Activated CD4-positive, CD25-positive, alpha-beta regulatory T cell treated with anti-CD3 and anti-CD28 coated beads, Interleukin-2, amount 50 U/mL, for 24 hours (primary cell): Measurements from ENCODE around the gene RXRA.

Experiments
- ATAC-seq, 2 donors: fragments of 150-1000 bp; cut with Tn5 transposase; one replicate each; pipeline ENCODE4 v1.10.0; 2021; ENCODE audit warnings: mild to moderate bottlenecking in 1 of 2, moderate library complexity in 1 of 2

RXRA gene

GRCh38 chr9:134384811-134385479 lies 58.7 kb downstream of the RXRA start:
- ATAC-seq, result no peak

GRCh38 chr9:134385915-134386314 lies 59.7 kb downstream of the RXRA start:
- no peak for ATAC-seq

- ATAC-seq, result no peak
Measured at GRCh38 chr9:134386951-134387831, 60.9 kb downstream of the RXRA start.

- no peak for ATAC-seq
Measured at GRCh38 chr9:134388289-134388808, 62.1 kb downstream of the RXRA start.

GRCh38 chr9:134388976-134389375 lies 62.7 kb downstream of the RXRA start:
- no peak for ATAC-seq

- ATAC-seq, result no peak
Measured at GRCh38 chr9:134389642-134390041, 63.4 kb downstream of the RXRA start.

GRCh38 chr9:134390537-134390936 lies 64.3 kb downstream of the RXRA start:
- ATAC-seq, result peak; percentile 67 to 68

GRCh38 chr9:134390947-134391318 lies 64.7 kb downstream of the RXRA start:
- ATAC-seq, result peak; percentile 2 to 3

- ATAC-seq, result peak; percentile 70 to 71
Measured at GRCh38 chr9:134391319-134392231, 65.3 kb downstream of the RXRA start.

- ATAC-seq, result no peak
Measured at GRCh38 chr9:134392900-134393299, 66.6 kb downstream of the RXRA start.

GRCh38 chr9:134393582-134394280 lies 67.5 kb downstream of the RXRA start:
- ATAC-seq, result no peak

GRCh38 chr9:134395002-134395517 lies 68.8 kb downstream of the RXRA start:
- no peak for ATAC-seq

- no peak for ATAC-seq
Measured at GRCh38 chr9:134395737-134396257, 69.5 kb downstream of the RXRA start.

- ATAC-seq, result peak in 1 of 2 donors; percentile 1
Measured at GRCh38 chr9:134396258-134396742, 70.0 kb downstream of the RXRA start.

GRCh38 chr9:134396825-134397224 lies 70.6 kb downstream of the RXRA start:
- ATAC-seq, result peak; percentile 23 to 26

GRCh38 chr9:134398756-134399155 lies 72.5 kb downstream of the RXRA start:
- no peak for ATAC-seq

GRCh38 chr9:134399435-134400056 lies 73.3 kb downstream of the RXRA start:
- no peak for ATAC-seq

GRCh38 chr9:134400283-134400682 lies 74.0 kb downstream of the RXRA start:
- no peak for ATAC-seq

GRCh38 chr9:134401391-134401790 lies 75.1 kb downstream of the RXRA start:
- ATAC-seq, result no peak

- ATAC-seq, result no peak
Measured at GRCh38 chr9:134402182-134402581, 75.9 kb downstream of the RXRA start.

GRCh38 chr9:134403292-134403681 lies 77.0 kb downstream of the RXRA start:
- ATAC-seq, result no peak
